ENCODE measurements around the gene DVL1.

- TF ChIP-seq, protein P1, sequence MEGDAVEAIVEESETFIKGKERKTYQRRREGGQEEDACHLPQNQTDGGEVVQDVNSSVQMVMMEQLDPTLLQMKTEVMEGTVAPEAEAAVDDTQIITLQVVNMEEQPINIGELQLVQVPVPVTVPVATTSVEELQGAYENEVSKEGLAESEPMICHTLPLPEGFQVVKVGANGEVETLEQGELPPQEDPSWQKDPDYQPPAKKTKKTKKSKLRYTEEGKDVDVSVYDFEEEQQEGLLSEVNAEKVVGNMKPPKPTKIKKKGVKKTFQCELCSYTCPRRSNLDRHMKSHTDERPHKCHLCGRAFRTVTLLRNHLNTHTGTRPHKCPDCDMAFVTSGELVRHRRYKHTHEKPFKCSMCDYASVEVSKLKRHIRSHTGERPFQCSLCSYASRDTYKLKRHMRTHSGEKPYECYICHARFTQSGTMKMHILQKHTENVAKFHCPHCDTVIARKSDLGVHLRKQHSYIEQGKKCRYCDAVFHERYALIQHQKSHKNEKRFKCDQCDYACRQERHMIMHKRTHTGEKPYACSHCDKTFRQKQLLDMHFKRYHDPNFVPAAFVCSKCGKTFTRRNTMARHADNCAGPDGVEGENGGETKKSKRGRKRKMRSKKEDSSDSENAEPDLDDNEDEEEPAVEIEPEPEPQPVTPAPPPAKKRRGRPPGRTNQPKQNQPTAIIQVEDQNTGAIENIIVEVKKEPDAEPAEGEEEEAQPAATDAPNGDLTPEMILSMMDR (IDR thresholded peaks at IDR 0.05): no peak
- TF ChIP-seq POLR2A (IDR thresholded peaks at IDR 0.05) (no peak), EP300 (IDR thresholded peaks at IDR 0.05) (no peak), POLR2AphosphoS5 (IDR thresholded peaks at IDR 0.05) (no peak)
Observed at GRCh38 chr1:1333551-1334241, 15.5 kb downstream of the DVL1 start.

All from upper lobe of left lung (tissue), 4 donors.